ENCODE data around the gene TRIM7. TPM values are rescaled to one million over a fixed set of nuclear protein-coding genes. Genes with fewer than 3 reads are reported as not detected.

TRIM7 gene
- total RNA-seq, 1 experiment from 2014 or later = 30.2 TPM

GRCh38 chr5:181166812-181167733 is 37.9 kb downstream of the TRIM7 start:
- Histone ChIP-seq H3K36me3 (ENCODE audit: control insufficient read depth in 1 of 2, insufficient read depth in 2 of 2, low read length in 2 of 2) (no peaks in the 10 kb centered on the region), H3K4me1 (ENCODE audit: control insufficient read depth in 1 of 2, insufficient read depth in 2 of 2, low read length in 2 of 2) (peaks cover 13 to 42% of the 10 kb centered on the region in 2 experiments; a peak in 3 of 4 replicates), H3K9ac (ENCODE audit: low read length) (no peak overlapping the region), H3K9me2 (ENCODE audit: insufficient read depth) (no peaks in the 10 kb centered on the region), H3K27me3 (ENCODE audit: insufficient read depth, low read length) (no peaks in the 10 kb centered on the region), H3K9me3 (ENCODE audit: control insufficient read depth in 1 of 2, insufficient read depth in 1 of 2, low read depth in 1 of 2, low read length in 2 of 2) (no peaks in the 10 kb centered on the region), H3K4me3 (replicated peaks in 1 of 2; ENCODE audit: low read depth in 1 of 2, low read length in 2 of 2) (no peak overlapping the region), H2AFZ (ENCODE audit: low read depth, low read length, poor library complexity, severe bottlenecking) (peak overlapping the region; percentile 91), H3K4me2 (ENCODE audit: low read length) (peak overlapping the region; percentile 45; the same call in 1 of the 2 replicates), H4K20me1 (ENCODE audit: insufficient read depth) (no peaks in the 10 kb centered on the region), H3K79me2 (ENCODE audit: insufficient read depth, low read length) (no peaks in the 10 kb centered on the region), H3K27ac (ENCODE audit: low read depth, low read length) (no peak overlapping the region)
- BruUV-seq (replicated peaks) = no TSS peak
- DNase-seq (ENCODE audit: low read depth, low spot score) (no peak), ATAC-seq (no peak)
- RAD21 ChIA-PET (ENCODE audit: low non-redundant PET in 1 of 2, low total read pairs in 2 of 2, uncharacterized antibody in 2 of 2, unreplicated experiment in 2 of 2) = interaction anchor here in 1 of 2 experiments (0.6 kb wide), 1 partner anchor 373 kb away, joined by 3 read pairs; no protein-coding TSS in a partner anchor
- CTCF ChIA-PET = interaction anchor here (1.1 to 1.9 kb wide), 6 partner anchors 22 to 298 kb away, joined by 3 to 9 read pairs (median 4); no protein-coding TSS in a partner anchor
- POLR2A ChIA-PET = interaction anchor here (1.0 kb wide), 1 partner anchor 21 kb away, joined by 4 read pairs; no protein-coding TSS in a partner anchor
- TF ChIP-seq MAX (IDR thresholded peaks at IDR 0.05) (no peak), EGR1 (IDR thresholded peaks at IDR 0.05; ENCODE audit: low read depth) (no peak), SP1 (IDR thresholded peaks at IDR 0.05; ENCODE audit: low read depth) (no peak), REST (IDR thresholded peaks at IDR 0.05; ENCODE audit: low read depth) (no peak), POLR2A (IDR thresholded peaks at IDR 0.05; ENCODE audit: borderline replicate concordance, extremely low read depth, insufficient read depth, insufficient read length) (no peak), CBX3 (IDR thresholded peaks at IDR 0.05; ENCODE audit: low read depth) (no peak), POLR2AphosphoS5 (IDR thresholded peaks at IDR 0.05; ENCODE audit: low read depth, low read length) (no peak), ELF1 (IDR thresholded peaks at IDR 0.05; ENCODE audit: borderline replicate concordance, low read depth) (no peak), EZH2 (IDR thresholded peaks at IDR 0.05) (no peak), ATF3 (IDR thresholded peaks at IDR 0.05) (no peak)
- TF ChIP-seq, protein P1, sequence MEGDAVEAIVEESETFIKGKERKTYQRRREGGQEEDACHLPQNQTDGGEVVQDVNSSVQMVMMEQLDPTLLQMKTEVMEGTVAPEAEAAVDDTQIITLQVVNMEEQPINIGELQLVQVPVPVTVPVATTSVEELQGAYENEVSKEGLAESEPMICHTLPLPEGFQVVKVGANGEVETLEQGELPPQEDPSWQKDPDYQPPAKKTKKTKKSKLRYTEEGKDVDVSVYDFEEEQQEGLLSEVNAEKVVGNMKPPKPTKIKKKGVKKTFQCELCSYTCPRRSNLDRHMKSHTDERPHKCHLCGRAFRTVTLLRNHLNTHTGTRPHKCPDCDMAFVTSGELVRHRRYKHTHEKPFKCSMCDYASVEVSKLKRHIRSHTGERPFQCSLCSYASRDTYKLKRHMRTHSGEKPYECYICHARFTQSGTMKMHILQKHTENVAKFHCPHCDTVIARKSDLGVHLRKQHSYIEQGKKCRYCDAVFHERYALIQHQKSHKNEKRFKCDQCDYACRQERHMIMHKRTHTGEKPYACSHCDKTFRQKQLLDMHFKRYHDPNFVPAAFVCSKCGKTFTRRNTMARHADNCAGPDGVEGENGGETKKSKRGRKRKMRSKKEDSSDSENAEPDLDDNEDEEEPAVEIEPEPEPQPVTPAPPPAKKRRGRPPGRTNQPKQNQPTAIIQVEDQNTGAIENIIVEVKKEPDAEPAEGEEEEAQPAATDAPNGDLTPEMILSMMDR (IDR thresholded peaks at IDR 0.05 in 2 of 3, conservative IDR thresholded peaks at IDR 0.05 in 1 of 3; ENCODE audit: borderline replicate concordance in 1 of 3, insufficient read depth in 1 of 3, low read depth in 2 of 3, low read length in 2 of 3) = no peak
- intact Hi-C loops (cut with micrococcal nuclease) = no loop called here

Measured in HCT116 (cell line).